Prostate gland (tissue), 2 donors: Measurements from ENCODE around the gene RNF121. TPM values are rescaled to one million over a fixed set of nuclear protein-coding genes. Genes with fewer than 3 reads are reported as not detected.
A peak's percentile ranks its signal among the peaks of the same experiment; 100 is the strongest.

ENCODE experiments used
- DNase-seq: peaks from one replicate; pipeline ENCODE4 v3.0.0-alpha.2; 2019; ENCODE audit warnings: low spot score
- H3K27ac ChIP-seq, 2 donors: fragments of 200-600 bp; sonication (generic); 2 replicates each; pipeline ENCODE4 v1.5.1; 2017 to 2019
- H3K27me3 ChIP-seq: fragments of 200-600 bp; sonication (generic); replicated peaks from 2 replicates; pipeline ENCODE4 v1.5.1; 2019; ENCODE audit not compliant: insufficient read depth
- H3K36me3 ChIP-seq, 2 donors: fragments of 200-600 bp; sonication (generic); 1 replicate in 1 of 2; 2 replicates in 1 of 2; pipeline versions ENCODE4 v1.5.1 to v1.8.1; 2017 to 2019
- H3K4me1 ChIP-seq: fragments of 200-600 bp; sonication (generic); replicated peaks from 2 replicates; pipeline ENCODE4 v1.5.1; 2019
- H3K4me3 ChIP-seq, 2 donors: fragments of 200-600 bp; sonication (generic); 2 replicates each; pipeline ENCODE4 v1.5.1; 2017 to 2019
- H3K9me3 ChIP-seq: fragments of 200-600 bp; sonication (generic); 2 replicates; pipeline ENCODE4 v1.5.1; 2017
- CTCF ChIP-seq, 4 experiments: fragments of 200-600 bp in 2 of 4; fragments of 450-650 bp in 2 of 4; sonication (generic) in 2 of 4; IDR thresholded peaks; 1 replicate in 3 of 4; 2 replicates in 1 of 4; pipeline ENCODE4 v1.5.1; 2016 to 2019; ENCODE audit warnings: antibody characterized with exemption in 4 of 4, mild to moderate bottlenecking in 2 of 4, moderate library complexity in 2 of 4
- POLR2A ChIP-seq: fragments of 450-650 bp; IDR thresholded peaks from one replicate; pipeline ENCODE4 v1.6.1; 2016; ENCODE audit warnings: antibody characterized with exemption, mild to moderate bottlenecking
- POLR2AphosphoS5 ChIP-seq: sonication (generic); formaldehyde crosslinking; IDR thresholded peaks from one replicate; pipeline ENCODE4 v1.6.1; 2017; ENCODE audit warnings: antibody characterized with exemption
- WGBS: methylation state at CpG from one replicate; pipeline ENCODE4 v1.1.5; 2018; 5-methylcytosine and 5-hydroxymethylcytosine counted together
- intact Hi-C: fragments of 100-400 bp; cut with DNase I; formaldehyde crosslinking; loops from one replicate; pipeline ENCODE4 v1.14.2; 2022
- total RNA-seq, 2 donors: library from RNA; depleted of rRNA; stranded (reverse); fragments of >200 nt; gene quantifications; one replicate each; pipeline ENCODE4 v1.1.0, GENCODE V29; 2016

Gene RNF121
- total RNA-seq, 2 donors from 2014 or later: 32.4 to 48.0 TPM

GRCh38 chr11:72013765-72014711 is 85.2 kb downstream of the RNF121 start:
- intact Hi-C loops: loop anchor here (2.0 to 10.0 kb wide), 2 partner anchors 37 to 221 kb away; no protein-coding TSS in a partner anchor
- DNase-seq: no peak
- Histone ChIP-seq H3K27me3 (no peaks in the 10 kb centered on the region), H3K9me3 (no peaks in the 10 kb centered on the region), H3K4me1 (peaks cover 17% of the 10 kb centered on the region), H3K27ac (peak overlapping the region; percentile 12 to 59), H3K4me3 (no peak overlapping the region), H3K36me3 (peaks cover 62 to 65% of the 10 kb centered on the region in 2 donors)
- TF ChIP-seq POLR2AphosphoS5: no peak
- no peak for TF ChIP-seq POLR2A
- TF ChIP-seq CTCF (IDR thresholded peaks at IDR 0.05): no peak
- 70% methylated on average over 38 of the region's 38 CpGs for WGBS

GRCh38 chr11:72014761-72015320 is 86.0 kb downstream of the RNF121 start:
- Histone ChIP-seq H3K27ac (peak overlapping the region in 1 of 2 donors; percentile 59), H3K27me3 (no peaks in the 10 kb centered on the region), H3K4me1 (peaks cover 17% of the 10 kb centered on the region), H3K9me3 (no peaks in the 10 kb centered on the region), H3K4me3 (no peak overlapping the region), H3K36me3 (peaks cover 66% of the 10 kb centered on the region in 2 donors)
- intact Hi-C loops: loop anchor here (10.0 kb wide), 1 partner anchor 220 kb away; no protein-coding TSS in a partner anchor
- 76% methylated on average over 16 of the region's 16 CpGs for WGBS
- DNase-seq: no peak
- TF ChIP-seq POLR2A (no peak), CTCF (IDR thresholded peaks at IDR 0.05) (no peak), POLR2AphosphoS5 (no peak)

GRCh38 chr11:72015511-72016061 is 86.7 kb downstream of the RNF121 start:
- no peak overlapping the region for H3K4me3 ChIP-seq
- TF ChIP-seq CTCF (IDR thresholded peaks at IDR 0.05) (peak in 2 of 4 experiments; percentile 15 to 19), POLR2AphosphoS5 (peak; percentile 11), POLR2A (no peak)
- peaks cover 66 to 69% of the 10 kb centered on the region in 2 donors for H3K36me3 ChIP-seq
- peaks cover 17% of the 10 kb centered on the region for H3K4me1 ChIP-seq
- intact Hi-C loops: loop anchor here (10.0 kb wide), 1 partner anchor 219 kb away; no protein-coding TSS in a partner anchor
- no peak for DNase-seq
- H3K27ac ChIP-seq: no peak overlapping the region
- 83% methylated on average over 9 of the region's 10 CpGs for WGBS
- H3K27me3 ChIP-seq: no peaks in the 10 kb centered on the region
- H3K9me3 ChIP-seq: no peaks in the 10 kb centered on the region

GRCh38 chr11:72018171-72018570 is 89.3 kb downstream of the RNF121 start:
- WGBS: 85% methylated on average over 9 of the region's 9 CpGs
- Histone ChIP-seq H3K4me1 (peaks cover 12% of the 10 kb centered on the region), H3K27me3 (no peaks in the 10 kb centered on the region), H3K4me3 (no peak overlapping the region), H3K27ac (no peak overlapping the region), H3K36me3 (peaks cover 70 to 80% of the 10 kb centered on the region in 2 donors), H3K9me3 (no peaks in the 10 kb centered on the region)
- DNase-seq: no peak
- TF ChIP-seq POLR2AphosphoS5 (no peak), CTCF (IDR thresholded peaks at IDR 0.05) (no peak), POLR2A (no peak)
- intact Hi-C loops: loop anchor here (10.0 kb wide), 1 partner anchor 217 kb away; no protein-coding TSS in a partner anchor
